Stimulated activated CD4-positive, alpha-beta T cell treated with anti-CD3 and anti-CD28 coated beads, Interleukin-1b, Interleukin-23, amount 100 ng/mL, for 24 hours (primary cell): ENCODE results near the gene RBM27.
"Not testable (repeated sequence)": the region's sequence is repeated elsewhere in the genome, so short reads cannot be mapped to it uniquely, and the experiment has no call there.

Source experiments
- DNase-seq, 4 experiments: peaks; one replicate each; pipeline ENCODE4 v3.0.0-alpha.2; 2020; ENCODE audit warnings: low read depth in 4 of 4, low spot score in 1 of 4

Gene RBM27

GRCh38 chr5:146203011-146203871 is at the start of gene RBM27:
Gene RBM27, plus strand, starts transcription at chr5:146203605. Its CDS starts 161 bp downstream, at chr5:146203766.
- peak; percentile 89 to 95 (median 94) for DNase-seq

- DNase-seq: no peak
Measured at GRCh38 chr5:146158255-146158654, 45.1 kb upstream of the RBM27 start.

- no peak for DNase-seq
Measured at GRCh38 chr5:146164382-146164781, 39.0 kb upstream of the RBM27 start.

GRCh38 chr5:146165460-146165859 is 37.9 kb upstream of the RBM27 start:
- DNase-seq: no peak

GRCh38 chr5:146165903-146166302 is 37.5 kb upstream of the RBM27 start:
- DNase-seq: no peak

GRCh38 chr5:146169076-146169475 is 34.3 kb upstream of the RBM27 start:
- no peak for DNase-seq

GRCh38 chr5:146173049-146173448 is 30.4 kb upstream of the RBM27 start:
- not testable (repeated sequence) for DNase-seq

GRCh38 chr5:146173597-146173996 is 29.8 kb upstream of the RBM27 start:
- DNase-seq: no peak

GRCh38 chr5:146176805-146177204 is 26.6 kb upstream of the RBM27 start:
- DNase-seq: no peak

GRCh38 chr5:146179696-146180095 is 23.7 kb upstream of the RBM27 start:
- no peak for DNase-seq

- DNase-seq: not testable (repeated sequence)
Measured at GRCh38 chr5:146183403-146183802, 20.0 kb upstream of the RBM27 start.

- no peak for DNase-seq
Measured at GRCh38 chr5:146185161-146185560, 18.2 kb upstream of the RBM27 start.

- DNase-seq: no peak
Measured at GRCh38 chr5:146188358-146188757, 15.0 kb upstream of the RBM27 start.

GRCh38 chr5:146192571-146193043 is 10.8 kb upstream of the RBM27 start:
- DNase-seq: no peak

- no peak for DNase-seq
Measured at GRCh38 chr5:146193285-146193684, 10.1 kb upstream of the RBM27 start.

GRCh38 chr5:146194997-146195396 is 8.4 kb upstream of the RBM27 start:
- not testable (repeated sequence) for DNase-seq

- DNase-seq: no peak
Measured at GRCh38 chr5:146196459-146197048, 6.9 kb upstream of the RBM27 start.

- no peak for DNase-seq
Measured at GRCh38 chr5:146199176-146199815, 4.1 kb upstream of the RBM27 start.

GRCh38 chr5:146201795-146202194 is 1.6 kb upstream of the RBM27 start:
- DNase-seq: not testable (repeated sequence)

- no peak for DNase-seq
Measured at GRCh38 chr5:146203872-146204192, 427 bp downstream of the RBM27 start.

GRCh38 chr5:146205499-146206202 is 2.2 kb downstream of the RBM27 start:
- DNase-seq: no peak
